Neural cell (in vitro differentiated cells): ENCODE measurements around the gene PGR.

Experiments
- EP300 ChIP-seq: fragments of 450-650 bp; conservative IDR thresholded peaks from 2 replicates; pipeline ENCODE4 v1.6.1; 2014; ENCODE audit warnings: antibody characterized with exemption, mild to moderate bottlenecking, moderate library complexity; ENCODE audit not compliant: poor library complexity, severe bottlenecking
- EZH2 ChIP-seq: fragments of 200-600, 300-800 bp; shearing (Covaris generic), sonication (generic); IDR thresholded peaks from 2 replicates; pipeline ENCODE4 v1.6.1; 2014; ENCODE audit warnings: antibody characterized with exemption, low read length, borderline replicate concordance, mild to moderate bottlenecking; ENCODE audit not compliant: insufficient read depth, poor library complexity, severe bottlenecking
- POLR2AphosphoS5 ChIP-seq: IDR thresholded peaks from 2 replicates; pipeline ENCODE4 v1.6.1; 2012
- RAD21 ChIP-seq: fragments of 450-650 bp; conservative IDR thresholded peaks from 2 replicates; pipeline ENCODE4 v1.6.1; 2014; ENCODE audit warnings: antibody characterized with exemption, mild to moderate bottlenecking, moderate library complexity
- SMC3 ChIP-seq: fragments of 450-650 bp; conservative IDR thresholded peaks from 2 replicates; pipeline ENCODE4 v1.6.1; 2014; ENCODE audit warnings: antibody characterized with exemption, mild to moderate bottlenecking, moderate library complexity; ENCODE audit not compliant: poor library complexity
- TAF1 ChIP-seq: IDR thresholded peaks from 2 replicates; pipeline ENCODE4 v1.6.1; 2012; ENCODE audit warnings: low read depth
- TF ChIP-seq, protein P1 (sequence below): fragments of 450-650 bp; IDR thresholded peaks from 2 replicates; pipeline ENCODE4 v1.5.1; 2014; ENCODE audit warnings: antibody characterized with exemption, mild to moderate bottlenecking, moderate library complexity; ENCODE audit not compliant: poor library complexity, severe bottlenecking
- TF ChIP-seq, protein P2 (sequence below): IDR thresholded peaks from 2 replicates; pipeline ENCODE4 v1.6.1; 2012; ENCODE audit warnings: borderline replicate concordance

DNA sequence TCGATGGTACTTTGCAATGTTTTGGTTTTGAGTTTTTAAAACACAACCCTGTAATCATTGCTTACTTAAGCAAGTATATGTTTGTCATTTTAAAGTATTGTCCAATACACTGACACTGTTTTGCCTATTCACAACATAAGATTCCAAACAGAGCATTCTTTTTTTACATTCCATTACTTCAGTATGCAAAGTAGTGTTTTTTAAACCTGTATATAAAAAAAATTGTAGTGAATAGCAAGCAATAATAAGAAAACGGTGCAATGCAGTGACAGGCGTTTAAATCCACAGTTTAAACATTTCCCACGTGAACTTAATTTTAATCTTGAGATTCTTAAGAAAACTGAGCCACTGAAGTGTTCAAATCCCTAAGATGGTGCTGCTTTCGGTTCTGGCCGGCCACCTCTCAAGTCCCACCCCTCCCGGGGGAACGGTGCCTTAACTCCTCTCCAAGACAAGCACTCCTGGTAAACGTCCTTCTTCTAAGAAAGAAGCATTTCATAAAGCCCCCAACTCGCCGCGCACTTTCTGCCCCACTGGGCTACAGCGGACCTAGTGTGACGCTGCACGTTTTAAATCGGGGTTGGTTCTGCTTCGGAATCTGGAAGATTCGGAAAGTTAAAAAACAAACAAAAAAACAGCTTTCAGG, 2.9 kb downstream of the PGR start:
- no peak for TF ChIP-seq RAD21
- TF ChIP-seq, protein P1, sequence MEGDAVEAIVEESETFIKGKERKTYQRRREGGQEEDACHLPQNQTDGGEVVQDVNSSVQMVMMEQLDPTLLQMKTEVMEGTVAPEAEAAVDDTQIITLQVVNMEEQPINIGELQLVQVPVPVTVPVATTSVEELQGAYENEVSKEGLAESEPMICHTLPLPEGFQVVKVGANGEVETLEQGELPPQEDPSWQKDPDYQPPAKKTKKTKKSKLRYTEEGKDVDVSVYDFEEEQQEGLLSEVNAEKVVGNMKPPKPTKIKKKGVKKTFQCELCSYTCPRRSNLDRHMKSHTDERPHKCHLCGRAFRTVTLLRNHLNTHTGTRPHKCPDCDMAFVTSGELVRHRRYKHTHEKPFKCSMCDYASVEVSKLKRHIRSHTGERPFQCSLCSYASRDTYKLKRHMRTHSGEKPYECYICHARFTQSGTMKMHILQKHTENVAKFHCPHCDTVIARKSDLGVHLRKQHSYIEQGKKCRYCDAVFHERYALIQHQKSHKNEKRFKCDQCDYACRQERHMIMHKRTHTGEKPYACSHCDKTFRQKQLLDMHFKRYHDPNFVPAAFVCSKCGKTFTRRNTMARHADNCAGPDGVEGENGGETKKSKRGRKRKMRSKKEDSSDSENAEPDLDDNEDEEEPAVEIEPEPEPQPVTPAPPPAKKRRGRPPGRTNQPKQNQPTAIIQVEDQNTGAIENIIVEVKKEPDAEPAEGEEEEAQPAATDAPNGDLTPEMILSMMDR = no peak
- TF ChIP-seq EZH2 = no peak
- no peak for TF ChIP-seq SMC3
- TF ChIP-seq POLR2AphosphoS5 = no peak
- no peak for TF ChIP-seq TAF1
- TF ChIP-seq EP300 = no peak
- TF ChIP-seq, protein P2, sequence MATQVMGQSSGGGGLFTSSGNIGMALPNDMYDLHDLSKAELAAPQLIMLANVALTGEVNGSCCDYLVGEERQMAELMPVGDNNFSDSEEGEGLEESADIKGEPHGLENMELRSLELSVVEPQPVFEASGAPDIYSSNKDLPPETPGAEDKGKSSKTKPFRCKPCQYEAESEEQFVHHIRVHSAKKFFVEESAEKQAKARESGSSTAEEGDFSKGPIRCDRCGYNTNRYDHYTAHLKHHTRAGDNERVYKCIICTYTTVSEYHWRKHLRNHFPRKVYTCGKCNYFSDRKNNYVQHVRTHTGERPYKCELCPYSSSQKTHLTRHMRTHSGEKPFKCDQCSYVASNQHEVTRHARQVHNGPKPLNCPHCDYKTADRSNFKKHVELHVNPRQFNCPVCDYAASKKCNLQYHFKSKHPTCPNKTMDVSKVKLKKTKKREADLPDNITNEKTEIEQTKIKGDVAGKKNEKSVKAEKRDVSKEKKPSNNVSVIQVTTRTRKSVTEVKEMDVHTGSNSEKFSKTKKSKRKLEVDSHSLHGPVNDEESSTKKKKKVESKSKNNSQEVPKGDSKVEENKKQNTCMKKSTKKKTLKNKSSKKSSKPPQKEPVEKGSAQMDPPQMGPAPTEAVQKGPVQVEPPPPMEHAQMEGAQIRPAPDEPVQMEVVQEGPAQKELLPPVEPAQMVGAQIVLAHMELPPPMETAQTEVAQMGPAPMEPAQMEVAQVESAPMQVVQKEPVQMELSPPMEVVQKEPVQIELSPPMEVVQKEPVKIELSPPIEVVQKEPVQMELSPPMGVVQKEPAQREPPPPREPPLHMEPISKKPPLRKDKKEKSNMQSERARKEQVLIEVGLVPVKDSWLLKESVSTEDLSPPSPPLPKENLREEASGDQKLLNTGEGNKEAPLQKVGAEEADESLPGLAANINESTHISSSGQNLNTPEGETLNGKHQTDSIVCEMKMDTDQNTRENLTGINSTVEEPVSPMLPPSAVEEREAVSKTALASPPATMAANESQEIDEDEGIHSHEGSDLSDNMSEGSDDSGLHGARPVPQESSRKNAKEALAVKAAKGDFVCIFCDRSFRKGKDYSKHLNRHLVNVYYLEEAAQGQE = no peak
